Spleen (tissue), 7 donors: ENCODE results near the gene BECN2.

Source experiments
- CTCF ChIP-seq, 11 experiments: fragments of 200-600 bp in 7 of 11; fragments of 450-650 bp in 4 of 11; sonication (generic) in 4 of 11; IDR thresholded peaks in 8 of 11; conservative IDR thresholded peaks in 3 of 11; 1 replicate in 7 of 11; 2 replicates in 4 of 11; pipeline versions ENCODE4 v1.4.0 to v1.8.0; 2016 to 2021; ENCODE audit warnings: antibody characterized with exemption in 11 of 11, inconsistent platforms in 4 of 11, mild to moderate bottlenecking in 1 of 11
- POLR2AphosphoS5 ChIP-seq, 3 donors: sonication (generic); formaldehyde crosslinking; IDR thresholded peaks; one replicate each; pipeline ENCODE4 v1.5.1; 2017; ENCODE audit warnings: antibody characterized with exemption in 3 of 3
- donor health status: DM: no; HTN: no; CAD: no; lungs with moderate emphysema.
- donor health status: DM: no; HTN: no; CAD: no.
- donor health status: DM: no; HTN: no; CAD: no.

GRCh38 chr1:242006976-242007375, 49.4 kb downstream of the BECN2 start:
- TF ChIP-seq CTCF (IDR thresholded peaks at IDR 0.05 in 8 of 11, conservative IDR thresholded peaks at IDR 0.05 in 3 of 11) = no peak
- TF ChIP-seq POLR2AphosphoS5 (IDR thresholded peaks at IDR 0.05) = no peak
